Lower lobe of right lung (tissue), 2 donors: Measurements from ENCODE around the gene ODF2L. TPM values are rescaled to one million over a fixed set of nuclear protein-coding genes. Genes with fewer than 3 reads are reported as not detected.
A peak's percentile ranks its signal among the peaks of the same experiment; 100 is the strongest.

Experiments
- ATAC-seq, 2 donors: fragments of 200-7000 bp; cut with Tn5 transposase; one replicate each; pipeline ENCODE4 v1.9.1; 2020 to 2022; ENCODE audit warnings: mild to moderate bottlenecking in 2 of 2, moderate library complexity in 2 of 2
- DNase-seq: peaks from one replicate; pipeline ENCODE4 v3.0.0-alpha.2; 2020
- H3K27ac ChIP-seq: fragments of 200-600 bp; one replicate; pipeline ENCODE4 v1.8.0; 2022
- H3K27me3 ChIP-seq: fragments of 200-600 bp; one replicate; pipeline ENCODE4 v1.8.0; 2022; ENCODE audit warnings: low read depth
- H3K36me3 ChIP-seq: fragments of 200-600 bp; one replicate; pipeline ENCODE4 v1.8.0; 2022; ENCODE audit warnings: mild to moderate bottlenecking
- H3K4me1 ChIP-seq: fragments of 200-600 bp; one replicate; pipeline ENCODE4 v1.8.0; 2022
- H3K4me3 ChIP-seq: fragments of 200-600 bp; one replicate; pipeline ENCODE4 v1.8.0; 2022; ENCODE audit warnings: mild to moderate bottlenecking
- H3K9me3 ChIP-seq: fragments of 200-600 bp; one replicate; pipeline ENCODE4 v1.8.0; 2022
- intact Hi-C: fragments of 100-400 bp; cut with DNase I; formaldehyde crosslinking; loops from one replicate; pipeline ENCODE4 v1.11.0; 2022
- total RNA-seq: library from RNA; stranded (reverse); fragmentation: NEBNext Ultra II Directional; extraction: Animal tissue kit (Norgen Biotek cat#: 25700); gene quantifications from one replicate; pipeline ENCODE4 v1.2.1, GENCODE V29; 2021
- TF ChIP-seq, protein P1 (sequence below): fragments of 200-600 bp; IDR thresholded peaks from one replicate; pipeline ENCODE4 v1.8.0; 2022; ENCODE audit warnings: antibody characterized with exemption, mild to moderate bottlenecking
- donor health status: DM: no; HTN: yes; CAD: no; lungs with severe emphysema.

ODF2L gene
- total RNA-seq, 1 donor from 2014 or later = 46.6 TPM

DNA sequence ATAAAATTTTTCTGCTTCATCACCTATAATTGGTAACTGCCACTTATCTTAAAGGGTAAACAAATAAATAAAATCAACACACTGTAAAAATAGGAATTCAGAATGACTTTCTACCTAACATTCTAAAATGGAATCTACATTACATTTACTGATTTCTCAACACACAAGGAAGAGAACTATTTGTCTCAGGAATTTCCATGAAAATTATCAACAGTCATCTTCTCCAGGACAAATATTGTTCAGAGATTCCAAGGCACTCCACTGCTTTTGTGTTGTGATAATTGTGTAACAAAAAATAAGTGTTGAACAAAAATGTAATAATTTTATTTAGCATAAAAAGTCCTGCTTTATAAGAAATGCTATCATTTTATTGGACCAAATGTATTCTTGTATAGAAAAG is 7.3 kb downstream of the ODF2L start:
- TF ChIP-seq, protein P1, sequence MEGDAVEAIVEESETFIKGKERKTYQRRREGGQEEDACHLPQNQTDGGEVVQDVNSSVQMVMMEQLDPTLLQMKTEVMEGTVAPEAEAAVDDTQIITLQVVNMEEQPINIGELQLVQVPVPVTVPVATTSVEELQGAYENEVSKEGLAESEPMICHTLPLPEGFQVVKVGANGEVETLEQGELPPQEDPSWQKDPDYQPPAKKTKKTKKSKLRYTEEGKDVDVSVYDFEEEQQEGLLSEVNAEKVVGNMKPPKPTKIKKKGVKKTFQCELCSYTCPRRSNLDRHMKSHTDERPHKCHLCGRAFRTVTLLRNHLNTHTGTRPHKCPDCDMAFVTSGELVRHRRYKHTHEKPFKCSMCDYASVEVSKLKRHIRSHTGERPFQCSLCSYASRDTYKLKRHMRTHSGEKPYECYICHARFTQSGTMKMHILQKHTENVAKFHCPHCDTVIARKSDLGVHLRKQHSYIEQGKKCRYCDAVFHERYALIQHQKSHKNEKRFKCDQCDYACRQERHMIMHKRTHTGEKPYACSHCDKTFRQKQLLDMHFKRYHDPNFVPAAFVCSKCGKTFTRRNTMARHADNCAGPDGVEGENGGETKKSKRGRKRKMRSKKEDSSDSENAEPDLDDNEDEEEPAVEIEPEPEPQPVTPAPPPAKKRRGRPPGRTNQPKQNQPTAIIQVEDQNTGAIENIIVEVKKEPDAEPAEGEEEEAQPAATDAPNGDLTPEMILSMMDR = no peak
- Histone ChIP-seq H3K27me3 (no peaks in the 10 kb centered on the region), H3K36me3 (no peaks in the 10 kb centered on the region), H3K4me3 (no peak overlapping the region), H3K9me3 (no peaks in the 10 kb centered on the region), H3K27ac (peak overlapping the region; percentile 21), H3K4me1 (peaks cover 18% of the 10 kb centered on the region)
- DNase-seq (no peak), ATAC-seq (no peak)
- intact Hi-C loops = no loop called here

GRCh38 chr1:86387916-86388627 is 8.1 kb downstream of the ODF2L start:
- intact Hi-C loops = no loop called here
- Histone ChIP-seq H3K27me3 (no peaks in the 10 kb centered on the region), H3K4me3 (no peak overlapping the region), H3K9me3 (no peaks in the 10 kb centered on the region), H3K4me1 (peaks cover 20% of the 10 kb centered on the region), H3K36me3 (no peaks in the 10 kb centered on the region), H3K27ac (no peak overlapping the region)
- ATAC-seq (no peak), DNase-seq (no peak)
- TF ChIP-seq, protein P1 = no peak

DNA sequence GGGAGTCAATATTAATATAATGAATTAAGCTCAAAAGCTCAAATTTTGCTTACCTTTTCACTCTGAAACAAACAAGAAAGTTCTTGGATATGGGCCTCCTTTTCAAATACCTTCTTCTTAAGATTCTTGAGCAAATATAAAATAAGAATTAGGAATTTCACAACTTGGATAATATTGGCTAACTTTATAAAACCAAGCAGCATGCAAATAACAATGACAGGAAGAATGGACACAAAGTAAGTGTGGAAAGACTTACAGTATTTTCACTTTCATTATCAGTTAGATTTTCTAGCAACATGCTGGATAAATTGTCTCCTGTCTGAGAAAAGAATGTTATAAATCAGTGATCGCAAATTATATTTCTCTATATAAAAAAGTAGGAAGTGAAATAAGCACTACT is 13.2 kb downstream of the ODF2L start:
- DNase-seq = no peak
- peak overlapping the region; percentile 32 for H3K4me3 ChIP-seq
- TF ChIP-seq, protein P1 = no peak
- no peaks in the 10 kb centered on the region for H3K27me3 ChIP-seq
- no peaks in the 10 kb centered on the region for H3K9me3 ChIP-seq
- peak overlapping the region; percentile 27 for H3K27ac ChIP-seq
- ATAC-seq = peak in 1 of 2 donors; percentile 29
- intact Hi-C loops = no loop called here
- no peaks in the 10 kb centered on the region for H3K36me3 ChIP-seq
- H3K4me1 ChIP-seq = peaks cover 27% of the 10 kb centered on the region

- Histone ChIP-seq H3K36me3 (peaks cover 1% of the 10 kb centered on the region), H3K4me1 (peaks cover 27% of the 10 kb centered on the region), H3K9me3 (no peaks in the 10 kb centered on the region), H3K4me3 (no peak overlapping the region), H3K27me3 (no peaks in the 10 kb centered on the region), H3K27ac (no peak overlapping the region)
- intact Hi-C loops = no loop called here
- DNase-seq = no peak
- TF ChIP-seq, protein P1 = no peak
- no peak for ATAC-seq
Measured at GRCh38 chr1:86381223-86381622, 14.9 kb downstream of the ODF2L start.

DNA sequence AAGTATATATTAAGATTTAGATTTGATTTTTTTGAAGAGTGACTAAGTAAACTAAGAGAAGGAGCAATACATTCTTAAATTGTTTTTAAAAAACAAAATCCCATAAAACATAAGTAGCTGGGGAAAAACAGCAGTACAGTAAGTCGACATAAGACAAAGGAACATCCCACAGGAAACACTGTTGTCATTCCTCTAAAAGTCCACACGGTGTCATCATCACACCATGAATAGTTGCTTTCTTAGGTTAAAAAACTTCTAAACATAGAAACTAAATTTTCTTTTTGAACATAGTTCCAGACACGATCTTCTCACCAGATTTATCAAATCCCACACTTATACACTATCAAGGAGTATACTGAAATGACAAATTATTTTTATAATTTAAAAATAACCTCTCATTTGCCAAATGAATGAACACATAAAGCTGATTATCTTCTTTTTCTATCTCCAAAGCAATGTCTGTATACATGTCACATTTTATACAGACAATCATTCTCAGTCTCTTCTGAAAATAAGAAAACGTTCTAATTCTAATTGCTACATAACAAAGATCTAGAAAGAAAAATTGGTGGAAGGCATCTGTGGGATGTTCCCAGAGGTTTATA is 15.8 kb downstream of the ODF2L start:
- ATAC-seq = peak; percentile 76 to 84
- no peaks in the 10 kb centered on the region for H3K27me3 ChIP-seq
- DNase-seq = no peak
- intact Hi-C loops = no loop called here
- H3K9me3 ChIP-seq = no peaks in the 10 kb centered on the region
- TF ChIP-seq, protein P1 = peak; percentile 90
- H3K36me3 ChIP-seq = peaks cover 8% of the 10 kb centered on the region
- no peak overlapping the region for H3K27ac ChIP-seq
- H3K4me1 ChIP-seq = peaks cover 27% of the 10 kb centered on the region
- H3K4me3 ChIP-seq = peak overlapping the region; percentile 16
